Measurements from ENCODE around the gene PPHLN1.
A peak's percentile ranks its signal among the peaks of the same experiment; 100 is the strongest.

PPHLN1 gene

DNA sequence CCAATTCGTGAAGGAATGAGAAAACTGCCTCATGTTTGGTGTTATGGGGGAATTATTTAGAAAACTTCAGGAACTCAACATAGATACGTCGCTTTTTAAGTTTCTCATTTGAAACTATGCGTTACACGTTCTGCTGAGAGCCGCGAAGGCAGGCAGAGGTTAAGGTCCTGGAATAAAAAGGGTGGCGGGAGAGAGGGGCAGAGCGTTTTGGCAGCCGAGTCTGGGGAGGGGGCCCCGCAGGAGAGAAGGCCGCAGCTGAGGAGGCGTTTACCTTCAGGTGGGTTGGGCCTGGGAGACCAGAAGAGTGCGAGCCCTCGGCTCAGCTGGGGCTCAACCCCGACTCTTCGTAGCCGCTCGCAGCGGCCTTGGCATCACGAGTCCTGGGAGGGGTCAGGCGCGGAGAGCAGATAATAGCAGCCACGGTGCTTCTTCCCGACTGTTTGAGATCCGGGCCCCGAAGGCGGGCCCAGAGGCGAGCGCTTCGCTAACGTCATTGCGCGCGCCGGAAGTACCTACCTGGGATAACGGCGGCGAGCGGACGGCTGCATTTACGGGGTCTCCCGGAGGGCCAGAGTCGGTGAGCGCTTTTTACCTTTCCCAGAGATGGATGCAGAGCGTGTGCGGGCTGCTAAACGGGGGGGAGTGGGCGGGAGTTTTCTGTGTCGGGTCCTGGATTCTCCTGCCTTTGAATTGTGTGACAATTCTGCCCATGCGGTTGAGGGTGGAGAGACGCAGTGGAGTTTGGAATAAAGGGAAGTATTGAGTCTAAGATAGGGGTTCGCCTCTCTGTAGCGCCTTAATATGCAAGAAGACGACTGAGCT lies at the start of gene PPHLN1, which contains the start of gene ZCRB1:
PPHLN1 (plus strand) TSS at position 515 of the 822 bp plus-strand sequence. CDS start 9,736 bp downstream, outside the sequence.
ZCRB1 (minus strand) TSS at position 442 of the 822 bp plus-strand sequence. CDS start 1,992 bp downstream, outside the sequence.
- DNase-seq (ENCODE audit: low read depth) = peak; percentile 52

DNA sequence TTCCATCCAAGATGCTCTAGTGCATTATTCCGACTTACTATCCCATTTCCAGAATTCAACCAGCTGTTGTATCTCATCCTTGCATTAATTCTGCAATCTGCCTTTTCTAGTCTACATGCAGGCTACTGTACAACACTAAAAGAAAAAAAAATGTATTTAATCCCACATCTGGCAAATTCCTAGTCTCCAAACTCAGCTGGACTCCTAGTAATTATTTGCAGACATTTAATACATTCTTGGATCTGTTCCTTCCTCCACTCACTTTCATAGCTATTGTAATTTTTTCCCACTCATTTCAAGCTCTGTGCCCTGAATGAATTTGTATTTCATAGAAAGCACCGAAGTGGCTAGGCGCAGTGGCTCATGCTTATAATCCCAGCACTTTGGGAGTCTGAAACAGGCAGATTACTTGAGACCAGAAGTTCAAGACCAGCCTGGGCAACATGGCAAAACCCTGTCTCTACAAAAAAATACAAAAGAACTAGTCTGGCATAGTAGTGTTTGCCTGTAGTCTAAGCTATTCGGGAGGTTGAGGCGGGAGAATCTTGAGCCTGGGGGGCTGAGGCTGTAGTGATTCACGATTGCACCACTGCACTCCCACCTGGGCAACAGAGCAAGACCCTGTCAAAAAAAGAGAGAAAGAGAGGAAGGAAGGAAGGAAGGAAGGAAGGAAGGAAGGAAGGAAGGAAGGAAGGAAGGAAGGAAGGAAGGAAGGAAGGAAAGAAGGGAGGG lies 48.4 kb upstream of the PPHLN1 start:
- DNase-seq (ENCODE audit: low read depth) = no peak

- DNase-seq (ENCODE audit: low read depth) = no peak
Measured at GRCh38 chr12:42278128-42278510, 47.8 kb upstream of the PPHLN1 start.

DNA sequence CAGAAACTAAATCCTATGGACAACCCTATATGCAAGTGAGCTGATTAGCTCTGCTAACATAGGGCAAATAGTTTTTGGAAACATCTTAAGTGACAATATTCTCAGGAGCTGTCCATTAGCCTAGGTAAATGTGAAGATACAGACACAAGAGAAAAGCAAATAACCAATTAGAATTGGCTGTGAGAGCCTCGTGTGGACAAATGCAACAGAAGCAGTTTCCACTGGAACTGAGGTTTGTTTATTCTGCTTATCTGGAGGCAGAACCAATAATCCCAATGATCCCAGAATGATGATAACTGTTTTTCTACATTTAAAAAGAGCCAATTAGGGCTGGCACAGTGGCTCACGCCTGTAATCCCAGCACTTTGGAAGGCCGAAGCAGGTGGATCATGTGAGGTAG lies 44.7 kb upstream of the PPHLN1 start:
- DNase-seq (ENCODE audit: low read depth) = no peak

DNA sequence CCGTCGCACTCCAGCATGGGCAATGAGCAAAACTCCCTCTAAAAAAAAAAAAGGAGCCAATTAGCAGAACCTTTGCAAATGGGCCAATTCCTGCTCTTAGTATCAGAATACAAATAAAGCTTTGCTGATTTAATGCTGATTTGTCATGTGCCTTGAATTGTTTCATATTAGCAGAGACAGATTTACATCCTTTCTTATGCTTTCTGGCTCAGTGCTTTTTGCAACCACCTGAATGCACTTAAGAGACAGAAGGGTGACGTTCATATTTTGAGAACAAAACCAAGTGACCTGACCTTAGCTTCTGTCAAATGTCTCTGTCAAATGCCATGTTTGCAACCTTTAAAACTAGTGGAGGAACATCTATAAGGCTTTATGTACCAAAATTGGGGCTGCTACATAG lies 44.1 kb upstream of the PPHLN1 start:
- DNase-seq (ENCODE audit: low read depth) = no peak

- DNase-seq (ENCODE audit: low read depth) = no peak
Measured at GRCh38 chr12:42282294-42282693, 43.7 kb upstream of the PPHLN1 start.

DNA sequence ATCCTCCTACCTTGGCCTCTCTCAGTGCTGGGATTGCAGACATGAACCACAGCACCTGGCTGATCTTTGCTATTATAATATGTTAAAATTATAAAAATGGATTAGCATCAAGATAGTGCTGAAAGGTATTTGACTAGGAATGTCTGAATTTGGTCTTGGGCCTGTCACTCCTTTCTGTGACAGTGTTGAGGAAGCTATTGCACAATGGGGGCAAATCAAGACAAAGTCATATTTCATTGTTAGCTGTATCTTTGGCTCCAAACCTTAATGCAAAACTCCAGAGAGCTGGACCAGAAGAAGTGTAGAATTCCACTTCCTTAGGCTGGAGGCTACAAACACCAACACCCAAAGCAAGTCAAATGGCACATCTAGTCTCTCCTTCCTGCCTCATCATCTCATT lies 42.2 kb upstream of the PPHLN1 start:
- DNase-seq (ENCODE audit: low read depth) = no peak

GRCh38 chr12:42284157-42284556 lies 41.8 kb upstream of the PPHLN1 start:
- DNase-seq (ENCODE audit: low read depth) = no peak

- DNase-seq (ENCODE audit: low read depth) = no peak
Measured at GRCh38 chr12:42284876-42285275, 41.1 kb upstream of the PPHLN1 start.

DNA sequence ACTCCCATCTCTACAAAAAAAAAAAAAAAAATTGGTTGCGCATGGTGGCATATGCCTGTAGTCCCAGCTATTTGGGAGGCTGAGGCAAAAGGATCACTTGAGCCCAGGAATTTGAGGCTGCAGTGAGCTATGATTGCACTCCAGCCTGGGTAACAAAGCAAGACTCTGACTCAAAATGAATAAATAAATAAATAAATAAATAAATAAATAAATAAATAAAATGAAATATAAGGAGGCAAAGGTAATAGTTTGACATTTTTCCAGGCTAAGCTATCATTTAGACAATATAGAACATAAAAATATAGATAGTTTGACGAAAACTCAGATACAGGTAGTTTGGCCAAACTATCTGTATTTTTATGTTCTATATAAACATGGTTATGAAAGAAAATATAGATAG lies 40.5 kb upstream of the PPHLN1 start:
- DNase-seq (ENCODE audit: low read depth) = no peak

- no peak for DNase-seq (ENCODE audit: low read depth)
Measured at GRCh38 chr12:42286741-42287140, 39.2 kb upstream of the PPHLN1 start.

- DNase-seq (ENCODE audit: low read depth) = no peak
Measured at GRCh38 chr12:42288544-42288943, 37.4 kb upstream of the PPHLN1 start.

DNA sequence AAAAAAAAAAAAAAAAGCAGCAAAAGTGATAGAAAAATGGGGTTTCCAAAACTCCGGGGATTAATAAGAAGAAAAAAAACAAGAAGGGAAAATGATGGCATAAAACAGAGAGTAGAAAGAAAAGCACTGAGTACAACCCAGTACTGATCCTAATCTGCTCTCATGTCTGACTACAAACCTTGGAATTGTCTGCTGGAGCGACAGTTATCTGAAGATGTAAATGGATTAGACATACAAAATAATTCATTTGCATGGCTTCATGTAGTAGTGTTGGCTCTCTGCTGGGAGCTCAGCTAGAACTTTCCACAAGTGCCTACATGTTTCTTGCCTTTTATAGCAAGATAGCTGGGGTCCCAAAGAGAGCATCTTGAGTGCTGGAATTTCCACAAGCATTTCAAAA lies 34.3 kb upstream of the PPHLN1 start:
- no peak for DNase-seq (ENCODE audit: low read depth)

DNA sequence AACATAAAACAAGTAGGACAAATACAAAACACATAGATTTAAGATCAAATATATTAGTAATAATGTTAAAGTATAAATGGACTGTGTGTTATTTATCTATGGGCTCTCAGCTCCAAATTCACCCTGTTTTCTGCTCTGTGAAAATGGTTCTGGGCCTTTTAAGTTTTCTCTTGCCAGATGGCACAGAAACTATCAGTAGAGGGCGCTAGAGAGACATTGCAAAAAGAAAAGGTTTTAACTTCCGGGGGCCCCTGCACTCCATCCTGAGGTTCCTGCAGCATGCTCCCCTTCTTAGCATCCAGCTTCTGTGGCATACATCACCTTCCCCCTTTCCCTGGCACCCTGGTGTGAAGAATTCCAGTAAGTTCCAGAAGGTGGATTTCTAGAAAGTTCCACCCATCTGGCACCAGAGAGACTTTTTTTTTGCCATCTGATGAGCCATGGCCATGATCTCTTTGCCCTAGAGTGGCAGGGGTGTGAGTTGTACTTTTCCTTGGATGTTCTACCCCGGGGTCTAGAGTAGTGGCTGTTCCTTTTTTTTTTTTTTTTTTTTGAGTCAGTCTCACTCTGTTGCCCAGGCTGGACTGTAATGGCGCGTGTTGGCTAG lies 29.4 kb upstream of the PPHLN1 start:
- DNase-seq (ENCODE audit: low read depth) = no peak

DNA sequence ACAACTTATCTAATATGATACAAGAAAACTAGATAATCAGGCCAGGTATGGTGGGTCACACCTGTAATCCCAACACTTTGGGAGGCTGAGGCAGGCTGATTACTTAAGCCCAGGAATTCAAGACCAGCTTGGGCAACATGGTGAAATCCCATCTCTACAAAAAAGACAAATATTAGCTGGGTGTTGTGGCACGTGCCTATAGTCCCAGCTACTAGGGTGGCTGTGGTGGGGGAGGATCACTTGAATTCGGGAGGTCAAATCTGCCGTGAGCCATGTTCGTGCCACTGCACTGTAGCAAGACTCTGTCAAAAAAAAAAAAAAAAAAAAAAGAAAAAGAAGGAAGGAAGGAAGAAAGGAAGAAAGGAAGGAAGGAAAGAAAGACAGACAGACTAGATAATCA lies 27.1 kb upstream of the PPHLN1 start:
- no peak for DNase-seq (ENCODE audit: low read depth)

- no peak for DNase-seq (ENCODE audit: low read depth)
Measured at GRCh38 chr12:42299392-42300308, 26.3 kb upstream of the PPHLN1 start.

DNA sequence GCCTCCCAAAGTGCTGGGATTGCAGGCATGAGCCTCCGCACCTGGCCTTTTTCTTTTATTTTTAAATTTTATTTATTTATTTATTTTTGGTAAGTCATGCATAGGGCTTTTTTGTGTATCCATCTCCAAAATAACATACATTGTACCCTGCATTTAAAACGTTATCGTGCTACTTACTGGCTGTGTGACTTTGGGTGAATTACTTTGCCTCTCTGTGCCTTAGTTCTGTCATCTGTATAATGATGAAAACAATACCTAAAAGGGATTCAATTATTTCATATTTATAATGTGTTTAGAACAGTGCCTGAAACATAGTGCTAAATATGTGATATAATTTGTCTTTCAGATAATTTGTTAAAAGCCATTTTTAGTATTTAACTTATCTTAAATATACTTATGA lies 19.7 kb upstream of the PPHLN1 start:
- DNase-seq (ENCODE audit: low read depth) = no peak

DNA sequence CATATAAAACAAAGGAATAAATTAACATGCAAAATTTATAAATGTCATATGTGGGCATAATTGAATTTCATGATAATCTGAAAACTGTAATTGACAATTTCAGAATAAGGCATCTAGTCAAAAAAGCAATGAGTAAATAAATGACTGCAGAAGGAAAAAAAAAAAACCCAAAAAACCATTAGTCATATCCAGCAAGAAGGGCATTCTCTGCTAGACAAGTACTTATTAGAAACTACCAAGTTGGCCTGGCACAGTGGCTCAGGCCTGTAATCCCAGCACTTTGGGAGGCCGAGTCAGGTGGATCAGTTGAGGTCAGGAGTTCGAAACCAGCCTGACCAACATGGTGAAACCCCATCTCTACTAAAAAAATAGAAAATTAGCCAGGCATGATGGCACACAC lies 17.6 kb upstream of the PPHLN1 start:
- DNase-seq (ENCODE audit: low read depth) = no peak

- DNase-seq (ENCODE audit: low read depth) = no peak
Measured at GRCh38 chr12:42309996-42310395, 16.0 kb upstream of the PPHLN1 start.

DNA sequence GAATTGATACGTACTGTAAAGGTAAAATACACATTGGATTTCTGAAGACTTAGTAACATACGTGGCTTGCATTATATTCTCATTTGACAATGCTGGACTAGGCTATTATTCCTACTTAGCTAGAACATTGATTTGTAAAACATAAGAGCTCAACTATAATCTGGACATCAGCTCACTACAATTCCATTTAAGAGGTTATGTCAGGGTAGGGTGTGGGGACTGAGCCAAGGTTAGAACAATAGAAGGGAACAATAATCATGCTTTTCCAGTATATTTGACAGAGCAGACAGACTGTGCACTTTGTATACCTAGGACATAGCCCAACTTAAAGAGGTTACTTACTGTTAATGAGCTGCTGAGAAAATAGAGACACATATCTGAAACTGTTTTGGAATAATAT lies 10.9 kb upstream of the PPHLN1 start:
- DNase-seq (ENCODE audit: low read depth) = no peak

DNA sequence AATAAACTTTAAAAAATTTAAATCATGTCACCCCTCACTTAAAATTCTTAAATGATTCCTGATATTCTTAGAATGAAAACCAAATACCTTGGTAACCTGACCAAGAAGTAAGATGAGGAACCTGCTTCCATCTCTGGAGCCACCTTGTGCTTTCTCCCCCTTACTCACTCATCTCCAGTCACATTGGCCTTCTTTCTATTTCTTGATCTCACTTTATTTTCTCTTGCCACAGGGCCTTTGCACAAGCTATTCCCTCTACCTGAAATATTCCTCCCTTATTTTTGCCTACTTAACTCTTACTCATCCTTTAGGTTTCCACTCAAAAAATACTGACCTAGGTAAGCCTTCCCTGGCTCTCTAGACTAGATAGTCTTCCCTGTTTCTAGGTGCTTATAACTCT lies 5.2 kb upstream of the PPHLN1 start:
- no peak for DNase-seq (ENCODE audit: low read depth)

- no peak for DNase-seq (ENCODE audit: low read depth)
Measured at GRCh38 chr12:42322567-42322966, 3.4 kb upstream of the PPHLN1 start.
